KMS-11 (cell line): ENCODE data around the gene USH2A.

ENCODE experiments used
- H2AFZ ChIP-seq: fragments of 200-600 bp; sonication (generic); 2 replicates; pipeline ENCODE4 v1.6.1; 2016; ENCODE audit warnings: antibody characterized with exemption, mixed run types, low read depth
- H3K27ac ChIP-seq: fragments of 200-600 bp; sonication (generic); 2 replicates; pipeline ENCODE4 v1.6.1; 2016; ENCODE audit warnings: mild to moderate bottlenecking, mixed run types
- H3K27me3 ChIP-seq: fragments of 200-600 bp; sonication (generic); 2 replicates; pipeline ENCODE4 v1.6.1; 2017; ENCODE audit warnings: mild to moderate bottlenecking, low read depth, mixed run types, moderate library complexity; ENCODE audit not compliant: insufficient read depth
- H3K36me3 ChIP-seq: fragments of 200-600 bp; sonication (generic); 2 replicates; pipeline ENCODE4 v1.6.1; 2017; ENCODE audit warnings: mild to moderate bottlenecking, mixed run types; ENCODE audit not compliant: insufficient read depth
- H3K4me1 ChIP-seq: fragments of 200-600 bp; sonication (generic); 2 replicates; pipeline ENCODE4 v1.6.1; 2016; ENCODE audit warnings: mild to moderate bottlenecking, low read depth, mixed run types; ENCODE audit not compliant: poor library complexity, severe bottlenecking
- H3K4me2 ChIP-seq: fragments of 200-600 bp; sonication (generic); 2 replicates; pipeline ENCODE4 v1.7.0; 2016; ENCODE audit warnings: mild to moderate bottlenecking, mixed run types
- H3K4me3 ChIP-seq: fragments of 200-600 bp; sonication (generic); IDR thresholded peaks from 2 replicates; pipeline ENCODE4 v1.6.1; 2017; ENCODE audit warnings: low read depth, low read length, mixed read lengths; ENCODE audit not compliant: insufficient read depth
- H3K79me2 ChIP-seq: fragments of 200-600 bp; sonication (generic); 2 replicates; pipeline ENCODE4 v1.6.1; 2016; ENCODE audit warnings: low read depth, mixed run types; ENCODE audit not compliant: insufficient read depth
- H3K9ac ChIP-seq: fragments of 200-600 bp; sonication (generic); 2 replicates; pipeline ENCODE4 v1.6.1; 2016; ENCODE audit warnings: mild to moderate bottlenecking, mixed run types
- H4K20me1 ChIP-seq: fragments of 200-600 bp; sonication (generic); 2 replicates; pipeline ENCODE4 v1.6.1; 2016; ENCODE audit warnings: mild to moderate bottlenecking, mixed run types; ENCODE audit not compliant: insufficient read depth
- TF ChIP-seq, protein P1 (sequence below): fragments of 200-600 bp; sonication (generic); conservative IDR thresholded peaks from 2 replicates; pipeline ENCODE4 v1.6.1; 2017; ENCODE audit warnings: low read depth, mild to moderate bottlenecking, antibody characterized with exemption, low read length, moderate library complexity, mixed read lengths

The USH2A gene

DNA sequence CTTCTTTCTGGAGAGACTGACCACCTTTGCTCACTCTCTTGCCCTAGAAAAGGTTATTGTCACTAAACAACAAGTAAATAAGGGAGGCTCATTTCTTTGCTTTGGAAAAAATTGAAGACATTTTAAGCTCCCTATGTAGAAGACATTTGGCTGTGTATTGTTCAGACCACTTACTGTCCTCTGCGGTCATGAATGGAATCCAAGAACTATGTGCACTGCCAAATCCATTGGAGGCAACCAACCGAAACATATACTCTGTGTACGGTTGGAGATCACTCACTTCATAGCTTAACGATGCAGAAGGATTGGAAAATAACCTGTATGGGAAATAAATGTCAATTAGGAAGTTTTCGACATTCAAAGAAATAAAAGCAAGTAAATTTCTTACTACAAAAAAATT, 523.3 kb downstream of the USH2A start:
- H3K79me2 ChIP-seq = no peaks in the 10 kb centered on the region
- TF ChIP-seq, protein P1, sequence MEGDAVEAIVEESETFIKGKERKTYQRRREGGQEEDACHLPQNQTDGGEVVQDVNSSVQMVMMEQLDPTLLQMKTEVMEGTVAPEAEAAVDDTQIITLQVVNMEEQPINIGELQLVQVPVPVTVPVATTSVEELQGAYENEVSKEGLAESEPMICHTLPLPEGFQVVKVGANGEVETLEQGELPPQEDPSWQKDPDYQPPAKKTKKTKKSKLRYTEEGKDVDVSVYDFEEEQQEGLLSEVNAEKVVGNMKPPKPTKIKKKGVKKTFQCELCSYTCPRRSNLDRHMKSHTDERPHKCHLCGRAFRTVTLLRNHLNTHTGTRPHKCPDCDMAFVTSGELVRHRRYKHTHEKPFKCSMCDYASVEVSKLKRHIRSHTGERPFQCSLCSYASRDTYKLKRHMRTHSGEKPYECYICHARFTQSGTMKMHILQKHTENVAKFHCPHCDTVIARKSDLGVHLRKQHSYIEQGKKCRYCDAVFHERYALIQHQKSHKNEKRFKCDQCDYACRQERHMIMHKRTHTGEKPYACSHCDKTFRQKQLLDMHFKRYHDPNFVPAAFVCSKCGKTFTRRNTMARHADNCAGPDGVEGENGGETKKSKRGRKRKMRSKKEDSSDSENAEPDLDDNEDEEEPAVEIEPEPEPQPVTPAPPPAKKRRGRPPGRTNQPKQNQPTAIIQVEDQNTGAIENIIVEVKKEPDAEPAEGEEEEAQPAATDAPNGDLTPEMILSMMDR = no peak
- no peaks in the 10 kb centered on the region for H3K27me3 ChIP-seq
- H3K4me3 ChIP-seq = no peak overlapping the region
- no peaks in the 10 kb centered on the region for H3K36me3 ChIP-seq
- no peak overlapping the region for H3K27ac ChIP-seq
- H3K4me1 ChIP-seq = no peaks in the 10 kb centered on the region
- H2AFZ ChIP-seq = no peak overlapping the region
- no peak overlapping the region for H3K9ac ChIP-seq
- no peaks in the 10 kb centered on the region for H4K20me1 ChIP-seq
- H3K4me2 ChIP-seq = no peak overlapping the region

GRCh38 chr1:215895893-215896292, 527.4 kb downstream of the USH2A start:
- H3K27ac ChIP-seq = no peak overlapping the region
- H3K79me2 ChIP-seq = no peaks in the 10 kb centered on the region
- no peak overlapping the region for H3K9ac ChIP-seq
- no peak overlapping the region for H3K4me3 ChIP-seq
- H3K27me3 ChIP-seq = no peaks in the 10 kb centered on the region
- H3K4me2 ChIP-seq = no peak overlapping the region
- H4K20me1 ChIP-seq = no peaks in the 10 kb centered on the region
- H3K36me3 ChIP-seq = no peaks in the 10 kb centered on the region
- H2AFZ ChIP-seq = no peak overlapping the region
- H3K4me1 ChIP-seq = no peaks in the 10 kb centered on the region
- TF ChIP-seq, protein P1 = no peak

DNA sequence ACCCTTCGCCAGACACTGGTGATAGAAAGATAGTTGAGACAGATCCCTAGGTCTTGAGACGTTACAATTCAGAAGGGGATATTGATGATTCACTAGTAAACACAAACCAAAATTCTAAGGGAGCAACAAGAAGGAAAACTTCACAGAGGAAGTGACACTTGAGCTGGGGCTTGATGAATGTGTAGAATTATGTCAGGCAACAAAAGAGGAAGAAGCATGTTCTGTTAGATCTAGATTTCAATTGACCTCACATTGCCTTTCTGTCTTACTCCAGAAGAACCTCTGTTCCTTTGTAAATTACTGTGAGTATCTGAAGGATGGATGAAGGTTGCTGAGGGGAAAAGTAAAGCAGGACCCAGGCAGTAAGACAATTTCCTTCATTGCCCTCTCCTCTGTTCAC, 528.0 kb downstream of the USH2A start:
- H2AFZ ChIP-seq = no peak overlapping the region

DNA sequence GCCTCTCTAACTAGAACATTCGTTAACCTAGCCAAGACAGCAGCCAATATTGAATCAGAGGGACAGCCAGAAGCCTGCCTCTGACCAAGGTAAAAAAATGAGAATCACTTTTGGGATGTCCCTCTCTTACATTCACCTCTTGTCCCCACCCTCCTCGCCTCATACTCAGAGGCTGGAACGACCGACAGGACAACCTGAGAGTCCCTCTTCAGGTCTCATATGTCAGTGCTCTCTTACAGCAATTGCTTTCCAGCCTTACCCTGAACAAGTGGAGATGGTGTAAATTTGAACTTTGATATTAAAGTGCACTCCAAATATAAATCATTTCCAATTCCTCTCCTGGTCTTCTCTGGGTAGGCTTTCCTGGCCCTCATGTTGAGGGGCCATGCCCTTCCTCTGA, 528.6 kb downstream of the USH2A start:
- H2AFZ ChIP-seq = no peak overlapping the region
- H3K9ac ChIP-seq = no peak overlapping the region
- no peak overlapping the region for H3K4me3 ChIP-seq
- H3K36me3 ChIP-seq = no peaks in the 10 kb centered on the region
- no peaks in the 10 kb centered on the region for H4K20me1 ChIP-seq
- H3K79me2 ChIP-seq = no peaks in the 10 kb centered on the region
- no peaks in the 10 kb centered on the region for H3K27me3 ChIP-seq
- H3K4me1 ChIP-seq = no peaks in the 10 kb centered on the region
- no peak overlapping the region for H3K4me2 ChIP-seq
- TF ChIP-seq, protein P1 = no peak
- H3K27ac ChIP-seq = no peak overlapping the region

More for the DNA sequence above, 528.0 kb downstream of the USH2A start:
- no peaks in the 10 kb centered on the region for H4K20me1 ChIP-seq
- H3K79me2 ChIP-seq = no peaks in the 10 kb centered on the region
- H3K4me1 ChIP-seq = no peaks in the 10 kb centered on the region
- H3K27ac ChIP-seq = no peak overlapping the region
- no peak overlapping the region for H3K4me3 ChIP-seq
- no peak overlapping the region for H3K9ac ChIP-seq
- no peaks in the 10 kb centered on the region for H3K36me3 ChIP-seq
- TF ChIP-seq, protein P1 = no peak
- H3K4me2 ChIP-seq = no peak overlapping the region
- no peaks in the 10 kb centered on the region for H3K27me3 ChIP-seq
